WTC11 (cell line): ENCODE results near the gene PTER.

ENCODE experiments used
- ATF1 ChIP-seq: sonication (generic); formaldehyde crosslinking; IDR thresholded peaks from 2 replicates; pipeline ENCODE4 v1.8.1; 2023; ENCODE audit warnings: mild to moderate bottlenecking, moderate library complexity, missing genetic modification reagents
- ELF4 ChIP-seq: sonication (generic); formaldehyde crosslinking; IDR thresholded peaks from 2 replicates; pipeline ENCODE4 v1.8.1; 2022; ENCODE audit warnings: low read depth, mild to moderate bottlenecking, moderate library complexity, missing genetic modification reagents
- FOXP1 ChIP-seq: sonication (generic); formaldehyde crosslinking; IDR thresholded peaks from 2 replicates; pipeline ENCODE4 v1.8.0; 2022; ENCODE audit warnings: missing genetic modification reagents, mild to moderate bottlenecking, moderate library complexity, borderline replicate concordance
- MLX ChIP-seq: sonication (generic); formaldehyde crosslinking; IDR thresholded peaks from 2 replicates; pipeline ENCODE4 v1.8.1; 2023; ENCODE audit warnings: mild to moderate bottlenecking, missing genetic modification reagents, moderate library complexity
- MXD4 ChIP-seq: fragments of 250-450 bp; sonication (Bioruptor Pico); IDR thresholded peaks from 2 replicates; pipeline ENCODE4 v1.8.0; 2021; ENCODE audit warnings: mild to moderate bottlenecking, moderate library complexity, borderline replicate concordance

GRCh38 chr10:16529853-16530252 is 93.0 kb downstream of the PTER start:
- TF ChIP-seq ATF1 (CRISPR knock-in tag) (no peak), MLX (CRISPR knock-in tag) (no peak), MXD4 (no peak), FOXP1 (CRISPR knock-in tag) (no peak), ELF4 (no peak)
